Measurements from ENCODE around the gene TRERF1. TPM values are rescaled to one million over a fixed set of nuclear protein-coding genes. Genes with fewer than 3 reads are reported as not detected.

Gene TRERF1
- total RNA-seq, 1 donor from 2014 or later = 13.2 TPM

GRCh38 chr6:42269553-42269952 is 182.2 kb downstream of the TRERF1 start:
- Mint-ChIP-seq H3K4me3 (no peak overlapping the region), H3K27me3 (no peaks in the 10 kb centered on the region), H3K36me3 (peaks cover 7% of the 10 kb centered on the region), H3K4me1 (ENCODE audit: unreplicated experiment) (peaks cover 6% of the 10 kb centered on the region), H3K9me3 (no peaks in the 10 kb centered on the region), H3K27ac (no peak overlapping the region)
- no peak for DNase-seq (ENCODE audit: extremely low spot score, unreplicated experiment)
- TF ChIP-seq, protein P1, sequence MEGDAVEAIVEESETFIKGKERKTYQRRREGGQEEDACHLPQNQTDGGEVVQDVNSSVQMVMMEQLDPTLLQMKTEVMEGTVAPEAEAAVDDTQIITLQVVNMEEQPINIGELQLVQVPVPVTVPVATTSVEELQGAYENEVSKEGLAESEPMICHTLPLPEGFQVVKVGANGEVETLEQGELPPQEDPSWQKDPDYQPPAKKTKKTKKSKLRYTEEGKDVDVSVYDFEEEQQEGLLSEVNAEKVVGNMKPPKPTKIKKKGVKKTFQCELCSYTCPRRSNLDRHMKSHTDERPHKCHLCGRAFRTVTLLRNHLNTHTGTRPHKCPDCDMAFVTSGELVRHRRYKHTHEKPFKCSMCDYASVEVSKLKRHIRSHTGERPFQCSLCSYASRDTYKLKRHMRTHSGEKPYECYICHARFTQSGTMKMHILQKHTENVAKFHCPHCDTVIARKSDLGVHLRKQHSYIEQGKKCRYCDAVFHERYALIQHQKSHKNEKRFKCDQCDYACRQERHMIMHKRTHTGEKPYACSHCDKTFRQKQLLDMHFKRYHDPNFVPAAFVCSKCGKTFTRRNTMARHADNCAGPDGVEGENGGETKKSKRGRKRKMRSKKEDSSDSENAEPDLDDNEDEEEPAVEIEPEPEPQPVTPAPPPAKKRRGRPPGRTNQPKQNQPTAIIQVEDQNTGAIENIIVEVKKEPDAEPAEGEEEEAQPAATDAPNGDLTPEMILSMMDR (conservative IDR thresholded peaks at IDR 0.05) = no peak

- no peaks in the 10 kb centered on the region for H3K9me3 Mint-ChIP-seq
- H3K4me3 Mint-ChIP-seq = no peak overlapping the region
- no peak overlapping the region for H3K27ac Mint-ChIP-seq
- peaks cover 6% of the 10 kb centered on the region for H3K4me1 Mint-ChIP-seq (ENCODE audit: unreplicated experiment)
- DNase-seq (ENCODE audit: extremely low spot score, unreplicated experiment) = no peak
- H3K27me3 Mint-ChIP-seq = no peaks in the 10 kb centered on the region
- TF ChIP-seq, protein P1 (conservative IDR thresholded peaks at IDR 0.05) = no peak
- H3K36me3 Mint-ChIP-seq = peaks cover 7% of the 10 kb centered on the region
Measured at GRCh38 chr6:42268835-42269204, 182.9 kb downstream of the TRERF1 start.

DNA sequence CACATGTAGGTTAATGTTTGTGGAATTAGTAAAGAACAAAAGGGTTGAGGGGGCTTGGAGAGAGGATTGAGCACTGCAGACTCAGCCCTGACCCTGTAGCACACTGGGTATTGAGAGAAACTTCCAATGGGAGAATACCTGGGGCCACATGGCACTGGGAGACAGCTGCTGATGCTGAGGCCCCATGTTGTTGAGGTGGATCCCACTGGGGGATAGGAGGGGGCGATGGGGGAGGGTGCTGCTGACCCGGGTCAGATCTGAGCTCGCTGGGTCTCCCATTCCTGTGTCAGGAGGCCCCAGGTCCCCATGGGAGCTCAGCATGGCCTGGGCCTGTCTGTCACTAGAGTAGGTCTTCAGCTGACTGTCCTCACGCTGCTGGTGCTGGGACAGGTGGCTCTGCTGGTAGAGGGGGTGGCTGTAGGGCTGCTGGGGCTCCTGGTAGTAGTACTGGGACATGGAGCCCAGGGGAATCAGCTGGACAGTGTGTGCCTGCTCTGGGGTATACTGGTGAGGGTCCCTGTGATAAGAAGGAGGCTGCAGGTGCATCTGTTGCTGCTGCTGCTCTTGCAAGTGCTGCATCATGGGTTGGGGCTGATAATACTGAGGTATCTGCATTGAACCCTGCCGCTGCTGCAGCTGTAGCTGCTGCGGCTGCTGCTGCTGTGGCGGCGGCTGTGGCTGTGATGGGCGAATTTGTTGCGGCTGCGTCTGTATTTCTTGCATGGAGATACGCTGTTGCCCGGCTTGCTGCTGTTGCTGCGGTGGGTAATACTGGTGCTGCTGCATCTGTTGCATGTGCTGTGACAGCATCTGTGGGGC is 183.5 kb downstream of the TRERF1 start:
- no peaks in the 10 kb centered on the region for H3K27me3 Mint-ChIP-seq
- TF ChIP-seq, protein P1 (conservative IDR thresholded peaks at IDR 0.05) = no peak
- H3K36me3 Mint-ChIP-seq = peaks cover 7% of the 10 kb centered on the region
- no peak overlapping the region for H3K4me3 Mint-ChIP-seq
- peaks cover 6% of the 10 kb centered on the region for H3K4me1 Mint-ChIP-seq (ENCODE audit: unreplicated experiment)
- H3K9me3 Mint-ChIP-seq = no peaks in the 10 kb centered on the region
- DNase-seq (ENCODE audit: extremely low spot score, unreplicated experiment) = no peak
- no peak overlapping the region for H3K27ac Mint-ChIP-seq

GRCh38 chr6:42266538-42266937 is 185.2 kb downstream of the TRERF1 start:
- Mint-ChIP-seq H3K4me3 (no peak overlapping the region), H3K4me1 (ENCODE audit: unreplicated experiment) (peaks cover 5% of the 10 kb centered on the region)

GRCh38 chr6:42264852-42265390 is 186.8 kb downstream of the TRERF1 start:
- peaks cover 6% of the 10 kb centered on the region for H3K4me1 Mint-ChIP-seq (ENCODE audit: unreplicated experiment)
- H3K36me3 Mint-ChIP-seq = peaks cover 10% of the 10 kb centered on the region
- no peak overlapping the region for H3K27ac Mint-ChIP-seq
- no peak overlapping the region for H3K4me3 Mint-ChIP-seq
- no peak for DNase-seq (ENCODE audit: extremely low spot score, unreplicated experiment)
- TF ChIP-seq, protein P1 (conservative IDR thresholded peaks at IDR 0.05) = no peak
- no peaks in the 10 kb centered on the region for H3K9me3 Mint-ChIP-seq
- no peaks in the 10 kb centered on the region for H3K27me3 Mint-ChIP-seq

More at GRCh38 chr6:42266538-42266937, 185.2 kb downstream of the TRERF1 start:
- no peak for DNase-seq (ENCODE audit: extremely low spot score, unreplicated experiment)
- Mint-ChIP-seq H3K36me3 (peaks cover 13% of the 10 kb centered on the region), H3K27ac (no peak overlapping the region), H3K27me3 (no peaks in the 10 kb centered on the region), H3K9me3 (no peaks in the 10 kb centered on the region)
- TF ChIP-seq, protein P1 (conservative IDR thresholded peaks at IDR 0.05) = no peak
